Colonic mucosa (tissue), 4 donors: Measurements from ENCODE around the gene UBE2D2. TPM values are rescaled to one million over a fixed set of nuclear protein-coding genes. Genes with fewer than 3 reads are reported as not detected.

Experiments used
- DNase-seq: peaks from one replicate; pipeline ENCODE4 v3.0.0-alpha.2; 2020
- H3K27ac ChIP-seq: fragments of 200-600 bp; one replicate; pipeline ENCODE4 v1.8.0; 2021
- H3K27me3 ChIP-seq: fragments of 200-600 bp; one replicate; pipeline ENCODE4 v1.8.0; 2021
- H3K36me3 ChIP-seq: fragments of 200-600 bp; one replicate; pipeline ENCODE4 v1.8.0; 2021
- H3K4me1 ChIP-seq: fragments of 200-600 bp; one replicate; pipeline ENCODE4 v1.8.0; 2021; ENCODE audit warnings: mild to moderate bottlenecking
- H3K4me3 ChIP-seq: fragments of 200-600 bp; one replicate; pipeline ENCODE4 v1.8.0; 2021
- H3K9ac ChIP-seq, 2 donors: one replicate each; pipeline ENCODE4 v1.7.0; 2013; ENCODE audit warnings: control low read depth in 2 of 2, low read depth in 2 of 2, low read length in 2 of 2
- H3K9me3 ChIP-seq: fragments of 200-600 bp; one replicate; pipeline ENCODE4 v1.8.0; 2021
- intact Hi-C: fragments of 100-400 bp; cut with DNase I; formaldehyde crosslinking; loops from one replicate; pipeline ENCODE4 v1.14.1; 2022
- total RNA-seq, 2 donors: library from RNA; stranded (reverse); fragmentation: NEBNext Ultra II Directional in 1 of 2; extraction: Animal tissue kit (Norgen Biotek cat#: 25700) in 1 of 2; gene quantifications; one replicate each; pipeline ENCODE4 v1.2.1, GENCODE V29; 2021
- TF ChIP-seq, protein P1 (sequence below): fragments of 200-600 bp; IDR thresholded peaks from one replicate; pipeline ENCODE4 v1.8.0; 2022; ENCODE audit warnings: antibody characterized with exemption, mild to moderate bottlenecking
- donor health status: healthy.
- donor health status: DM: no; HTN: no; CAD: no.
- donor health status: DM: no; HTN: no; CAD: no.

The UBE2D2 gene
- total RNA-seq, 2 donors from 2014 or later, result 146 to 155 TPM

DNA sequence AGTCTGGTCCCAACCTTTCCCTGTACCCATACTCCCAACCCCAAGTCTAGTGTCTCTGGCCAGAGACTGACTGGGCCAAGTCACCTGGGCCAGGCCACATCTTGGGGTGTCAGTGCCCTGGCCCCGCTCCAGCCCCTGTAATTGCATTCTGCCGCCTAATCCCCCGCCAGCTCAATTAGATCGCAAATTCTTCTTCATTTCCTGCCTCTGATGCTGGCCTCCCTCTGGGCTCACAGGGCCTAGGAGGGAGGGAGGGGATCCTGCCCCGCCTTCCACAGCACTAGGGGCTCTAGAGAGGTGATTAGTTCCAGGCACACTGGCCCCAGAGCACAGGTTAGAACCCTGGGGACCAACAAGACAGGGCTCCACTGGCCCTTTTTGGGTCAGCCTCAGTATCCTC lies 92.5 kb downstream of the UBE2D2 start:
- Histone ChIP-seq H3K9me3 (no peaks in the 10 kb centered on the region), H3K36me3 (no peaks in the 10 kb centered on the region), H3K4me1 (peaks cover 23% of the 10 kb centered on the region), H3K27me3 (no peaks in the 10 kb centered on the region), H3K4me3 (no peak overlapping the region), H3K9ac (peak overlapping the region in 1 of 2 donors; percentile 27), H3K27ac (peak overlapping the region; percentile 41)
- TF ChIP-seq, protein P1, sequence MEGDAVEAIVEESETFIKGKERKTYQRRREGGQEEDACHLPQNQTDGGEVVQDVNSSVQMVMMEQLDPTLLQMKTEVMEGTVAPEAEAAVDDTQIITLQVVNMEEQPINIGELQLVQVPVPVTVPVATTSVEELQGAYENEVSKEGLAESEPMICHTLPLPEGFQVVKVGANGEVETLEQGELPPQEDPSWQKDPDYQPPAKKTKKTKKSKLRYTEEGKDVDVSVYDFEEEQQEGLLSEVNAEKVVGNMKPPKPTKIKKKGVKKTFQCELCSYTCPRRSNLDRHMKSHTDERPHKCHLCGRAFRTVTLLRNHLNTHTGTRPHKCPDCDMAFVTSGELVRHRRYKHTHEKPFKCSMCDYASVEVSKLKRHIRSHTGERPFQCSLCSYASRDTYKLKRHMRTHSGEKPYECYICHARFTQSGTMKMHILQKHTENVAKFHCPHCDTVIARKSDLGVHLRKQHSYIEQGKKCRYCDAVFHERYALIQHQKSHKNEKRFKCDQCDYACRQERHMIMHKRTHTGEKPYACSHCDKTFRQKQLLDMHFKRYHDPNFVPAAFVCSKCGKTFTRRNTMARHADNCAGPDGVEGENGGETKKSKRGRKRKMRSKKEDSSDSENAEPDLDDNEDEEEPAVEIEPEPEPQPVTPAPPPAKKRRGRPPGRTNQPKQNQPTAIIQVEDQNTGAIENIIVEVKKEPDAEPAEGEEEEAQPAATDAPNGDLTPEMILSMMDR, result no peak
- DNase-seq, result no peak
- intact Hi-C loops, result no loop called here

DNA sequence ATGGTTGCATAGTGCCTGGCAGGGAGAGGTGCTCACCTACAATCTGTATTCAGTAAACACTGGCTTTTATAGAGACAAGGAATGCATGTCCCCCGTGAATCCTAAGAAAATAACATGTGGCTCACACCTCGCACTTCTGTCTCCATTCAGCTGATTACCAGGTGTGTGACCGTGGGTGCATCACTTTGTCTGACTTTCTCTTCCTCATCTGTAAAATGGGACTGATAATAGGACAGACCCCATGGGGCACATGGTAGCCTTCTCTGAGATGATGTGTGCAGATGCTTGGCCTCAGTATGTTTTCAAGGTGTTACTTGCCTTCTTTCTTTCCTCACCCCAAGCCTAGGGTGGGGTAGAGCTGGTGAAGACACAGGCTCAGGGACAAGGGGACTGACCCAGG lies 93.3 kb downstream of the UBE2D2 start:
- no peak overlapping the region for H3K4me3 ChIP-seq
- H3K36me3 ChIP-seq, result no peaks in the 10 kb centered on the region
- TF ChIP-seq, protein P1, result no peak
- intact Hi-C loops, result no loop called here
- peaks cover 26% of the 10 kb centered on the region for H3K4me1 ChIP-seq
- H3K9ac ChIP-seq, result peak overlapping the region in 1 of 2 donors; percentile 3
- no peak overlapping the region for H3K27ac ChIP-seq
- no peaks in the 10 kb centered on the region for H3K27me3 ChIP-seq
- DNase-seq, result no peak
- H3K9me3 ChIP-seq, result no peaks in the 10 kb centered on the region

DNA sequence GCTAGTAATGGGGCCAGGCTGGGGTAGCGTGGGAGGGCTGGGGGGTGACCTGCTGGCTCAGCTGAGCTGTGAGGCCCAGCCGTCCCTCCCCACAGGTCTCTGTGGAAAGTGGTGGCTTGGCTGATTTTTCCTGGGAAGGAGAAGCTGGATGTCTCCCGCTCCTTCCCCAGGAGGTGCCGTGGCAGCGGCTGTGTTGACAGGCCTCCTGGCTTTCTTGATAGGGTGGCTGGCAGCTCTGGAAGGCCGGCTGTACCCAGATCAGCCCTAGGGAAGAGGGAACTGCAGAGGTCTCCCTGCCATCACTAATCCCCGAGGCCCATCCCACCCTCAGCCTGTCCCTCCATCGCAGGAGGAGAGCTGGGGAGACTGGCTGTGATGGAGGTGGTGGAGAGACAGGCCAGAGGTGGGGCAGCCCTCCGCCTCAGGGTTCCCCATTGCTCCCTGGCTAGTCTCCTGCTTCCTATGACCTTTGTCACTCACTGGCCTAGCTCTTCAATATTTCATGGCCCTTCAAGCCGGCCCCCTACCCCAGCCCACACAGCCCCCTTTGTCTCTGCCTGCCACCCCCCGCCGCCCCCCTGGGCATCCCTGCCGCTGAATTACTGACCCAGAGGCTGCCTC lies 93.8 kb downstream of the UBE2D2 start:
- Histone ChIP-seq H3K36me3 (no peaks in the 10 kb centered on the region), H3K4me1 (peaks cover 32% of the 10 kb centered on the region), H3K27ac (peak overlapping the region; percentile 64), H3K9me3 (no peaks in the 10 kb centered on the region), H3K4me3 (no peak overlapping the region), H3K27me3 (no peaks in the 10 kb centered on the region), H3K9ac (no peak overlapping the region)
- TF ChIP-seq, protein P1, result no peak
- no peak for DNase-seq
- intact Hi-C loops, result no loop called here

DNA sequence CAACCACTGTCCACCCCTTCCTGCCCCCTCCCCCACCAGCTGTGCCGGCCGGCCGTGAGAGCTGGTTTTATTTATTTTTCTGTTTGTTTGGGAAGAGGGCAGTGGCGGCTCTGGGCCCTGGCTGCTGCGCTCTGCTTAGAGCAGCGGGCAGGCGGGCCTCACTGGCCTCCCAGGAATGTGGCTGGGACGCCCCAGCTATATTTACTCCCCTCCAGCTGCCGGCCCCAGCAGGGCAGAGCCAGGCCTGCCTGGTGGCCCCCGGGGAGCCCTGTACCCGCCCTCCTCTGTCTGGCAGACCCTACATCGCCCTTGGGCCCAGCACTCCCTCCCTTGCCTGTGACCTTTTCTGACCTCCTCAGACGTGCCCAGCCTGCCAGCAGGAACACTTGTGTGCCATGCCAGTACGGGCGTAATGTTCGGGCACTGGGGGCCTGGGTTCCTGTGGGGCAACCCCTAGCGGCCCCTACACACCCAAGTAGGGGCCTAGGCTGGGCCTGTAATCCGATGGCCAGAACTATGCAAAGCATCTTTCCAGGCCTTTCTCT lies 94.7 kb downstream of the UBE2D2 start:
- no peaks in the 10 kb centered on the region for H3K36me3 ChIP-seq
- H3K27ac ChIP-seq, result peak overlapping the region; percentile 64
- H3K9ac ChIP-seq, result peak overlapping the region; percentile 36 to 43
- intact Hi-C loops, result no loop called here
- TF ChIP-seq, protein P1, result no peak
- H3K4me3 ChIP-seq, result no peak overlapping the region
- peaks cover 30% of the 10 kb centered on the region for H3K4me1 ChIP-seq
- no peak for DNase-seq
- no peaks in the 10 kb centered on the region for H3K27me3 ChIP-seq
- no peaks in the 10 kb centered on the region for H3K9me3 ChIP-seq

DNA sequence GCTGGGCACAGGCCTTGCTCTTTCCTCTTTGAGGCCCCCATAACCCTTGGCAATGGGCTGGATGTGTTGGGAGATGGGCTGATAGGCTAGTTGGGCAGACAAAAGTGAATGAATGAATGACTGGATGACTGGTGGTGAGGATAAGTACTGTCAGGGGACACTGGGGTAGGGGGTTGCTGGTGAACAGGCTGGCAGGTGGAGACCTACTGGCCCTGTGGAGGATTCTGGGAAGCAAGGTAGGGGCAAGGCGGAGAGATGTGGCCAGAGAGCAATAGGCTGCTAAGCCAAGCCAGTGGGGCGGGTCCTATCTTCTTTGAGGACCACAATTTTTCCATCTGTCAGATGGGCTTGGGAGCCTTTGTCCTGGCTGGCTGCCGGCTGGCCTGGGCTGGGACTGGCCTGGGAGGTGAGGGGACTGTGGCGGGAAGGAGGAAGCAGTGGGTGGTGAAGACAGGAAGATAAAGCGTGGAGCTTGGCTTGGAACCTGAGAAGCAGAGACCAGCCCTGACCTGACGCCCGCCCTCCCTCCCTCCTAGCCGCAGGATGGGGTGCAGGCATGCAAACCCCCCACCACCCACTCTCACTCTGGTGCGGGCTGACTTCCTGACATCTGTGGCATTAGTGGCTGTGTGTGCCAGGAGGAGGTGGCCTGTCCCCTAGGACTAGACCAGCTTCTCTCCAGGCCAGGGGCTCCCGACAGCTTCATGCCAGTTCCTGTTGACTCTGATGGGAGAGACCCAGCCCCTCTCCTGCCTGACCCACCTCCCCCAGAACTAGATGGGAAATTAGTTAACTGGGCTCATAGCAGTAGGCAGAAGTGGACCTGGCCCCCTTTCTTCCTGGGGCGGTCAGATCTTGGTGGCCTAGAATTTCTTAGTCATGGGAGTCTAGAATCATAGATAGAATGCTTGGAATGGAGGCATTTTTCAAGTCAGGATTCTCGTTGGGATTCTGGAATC lies 96.5 kb downstream of the UBE2D2 start:
- Histone ChIP-seq H3K27me3 (no peaks in the 10 kb centered on the region), H3K9ac (peak overlapping the region in 1 of 2 donors; percentile 29), H3K4me3 (no peak overlapping the region), H3K4me1 (peaks cover 26% of the 10 kb centered on the region), H3K36me3 (no peaks in the 10 kb centered on the region), H3K9me3 (no peaks in the 10 kb centered on the region), H3K27ac (peak overlapping the region; percentile 81)
- DNase-seq, result no peak
- TF ChIP-seq, protein P1, result no peak
- intact Hi-C loops, result no loop called here
